ENCODE results near the gene SFXN3.

The SFXN3 gene

DNA sequence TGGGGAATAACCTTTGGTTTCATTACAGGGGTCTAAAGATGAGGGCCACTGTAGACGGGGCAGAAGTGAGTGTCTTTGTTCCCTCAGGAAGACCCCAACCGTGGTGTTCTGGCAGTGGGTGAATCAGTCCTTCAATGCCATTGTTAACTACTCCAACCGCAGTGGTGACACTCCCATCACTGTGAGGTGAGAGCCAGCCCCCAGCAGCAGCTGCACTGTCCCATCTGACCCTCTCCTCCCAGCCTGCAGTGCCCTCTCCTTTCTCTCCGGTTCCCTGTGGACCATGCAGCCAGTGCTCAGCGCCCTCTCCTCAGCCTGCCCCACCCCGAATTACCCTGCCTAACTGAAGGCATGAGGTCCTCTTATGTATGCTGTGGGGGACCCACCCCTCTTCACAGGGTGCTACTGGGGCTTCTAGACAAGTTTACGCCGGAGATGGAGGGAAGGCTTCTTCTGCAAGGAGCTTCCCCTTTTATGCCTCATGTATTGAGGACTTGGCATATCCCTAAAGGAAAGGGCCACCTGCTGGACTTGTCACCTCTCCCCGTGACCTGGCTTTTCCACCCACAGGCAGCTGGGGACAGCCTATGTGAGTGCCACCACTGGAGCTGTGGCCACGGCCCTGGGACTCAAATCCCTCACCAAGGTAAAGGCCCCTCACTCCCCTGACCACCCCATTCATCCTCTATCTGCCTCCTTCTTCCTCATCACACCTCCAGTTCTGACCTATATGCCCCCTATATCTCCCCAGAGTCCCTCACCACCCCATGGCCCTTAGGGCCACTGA lies 5.1 kb downstream of the SFXN3 start:
- DNase-seq (ENCODE audit: low read depth): no peak

DNA sequence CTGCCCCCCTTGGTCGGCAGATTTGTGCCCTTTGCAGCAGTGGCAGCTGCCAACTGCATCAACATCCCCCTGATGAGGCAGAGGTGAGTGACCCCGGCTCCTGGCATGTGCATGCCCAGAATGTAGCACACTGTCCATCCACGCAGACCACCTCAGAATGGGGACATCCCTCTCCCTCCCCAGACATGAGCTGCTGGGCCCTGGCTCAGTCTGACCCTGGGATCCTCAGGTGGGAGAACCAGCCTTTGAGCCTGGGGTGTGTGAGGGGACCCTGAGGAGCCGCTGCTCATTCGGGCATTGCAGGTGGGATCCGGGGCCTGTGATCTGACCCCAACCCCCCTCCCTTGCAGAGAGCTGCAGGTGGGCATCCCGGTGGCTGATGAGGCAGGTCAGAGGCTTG lies 5.7 kb downstream of the SFXN3 start:
- DNase-seq (ENCODE audit: low read depth): no peak

- DNase-seq (ENCODE audit: low read depth): no peak
These were observed 7.5 kb downstream of the SFXN3 start for GRCh38 chr10:101038484-101038883.

DNA sequence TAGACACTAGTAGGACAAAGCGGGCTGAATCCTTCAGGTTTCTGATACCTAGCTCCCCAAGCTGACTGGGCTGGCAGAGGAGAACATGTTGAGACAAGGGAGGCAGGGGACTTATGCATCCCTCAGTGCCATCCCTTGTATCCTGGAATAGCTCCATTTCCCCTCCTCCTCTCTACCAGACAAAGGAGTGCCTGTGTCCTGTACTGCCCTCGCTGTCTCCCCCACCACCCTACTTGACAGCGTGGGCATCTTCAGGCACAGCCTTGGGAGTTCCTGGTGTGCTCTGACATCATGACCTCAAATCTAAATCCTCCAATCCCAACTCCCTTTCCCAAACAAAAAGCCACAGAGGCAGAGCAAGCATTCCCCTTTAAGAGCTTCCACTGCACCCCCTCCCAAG lies 9.0 kb downstream of the SFXN3 start:
- DNase-seq (ENCODE audit: low read depth): no peak

DNA sequence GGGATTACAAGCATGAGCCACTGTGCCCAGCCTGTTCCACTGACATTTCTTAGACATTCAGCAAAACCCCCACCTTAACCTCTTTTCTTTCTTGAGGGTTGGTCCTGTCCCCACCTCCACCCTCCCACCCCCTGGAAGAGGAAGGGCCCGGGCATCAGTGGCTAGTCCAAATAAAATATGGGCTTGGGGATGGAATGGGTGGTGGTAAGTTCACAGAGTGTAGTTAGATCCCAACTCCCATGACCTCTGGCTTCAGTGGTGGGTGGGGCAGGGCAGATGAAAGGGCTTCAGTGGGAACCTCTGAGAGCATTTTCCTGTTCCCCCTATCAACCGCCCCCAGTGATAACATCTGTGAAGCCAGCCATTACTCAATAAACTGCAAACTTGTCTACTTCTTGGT lies 9.8 kb downstream of the SFXN3 start:
- no peak for DNase-seq (ENCODE audit: low read depth)

DNA sequence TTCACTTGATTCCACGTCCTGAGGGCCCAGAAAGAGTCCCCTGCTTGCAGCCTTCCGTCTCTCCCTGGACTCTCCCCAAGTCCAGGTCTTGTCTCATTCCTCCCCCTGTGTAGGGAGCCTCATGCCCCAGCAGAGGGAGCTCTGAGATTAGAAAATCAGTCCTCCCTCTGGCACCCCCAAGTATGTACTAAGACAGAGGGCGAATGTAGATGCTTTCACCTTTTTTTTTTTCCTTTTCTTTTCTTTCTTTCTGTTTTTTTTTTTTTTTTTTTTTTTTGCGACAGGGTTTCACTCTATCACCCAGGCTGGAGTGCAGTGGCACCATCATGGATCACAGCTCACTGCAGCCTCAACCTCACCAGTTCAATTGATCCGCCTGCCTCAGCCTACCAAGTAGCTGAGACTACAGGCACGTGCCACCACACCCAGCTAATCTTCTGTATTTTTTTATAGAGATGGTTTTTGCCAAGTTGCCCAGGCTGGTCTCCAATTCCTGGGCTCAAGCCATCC lies 10.3 kb downstream of the SFXN3 start:
- peak; percentile 65 for DNase-seq (ENCODE audit: low read depth)

DNA sequence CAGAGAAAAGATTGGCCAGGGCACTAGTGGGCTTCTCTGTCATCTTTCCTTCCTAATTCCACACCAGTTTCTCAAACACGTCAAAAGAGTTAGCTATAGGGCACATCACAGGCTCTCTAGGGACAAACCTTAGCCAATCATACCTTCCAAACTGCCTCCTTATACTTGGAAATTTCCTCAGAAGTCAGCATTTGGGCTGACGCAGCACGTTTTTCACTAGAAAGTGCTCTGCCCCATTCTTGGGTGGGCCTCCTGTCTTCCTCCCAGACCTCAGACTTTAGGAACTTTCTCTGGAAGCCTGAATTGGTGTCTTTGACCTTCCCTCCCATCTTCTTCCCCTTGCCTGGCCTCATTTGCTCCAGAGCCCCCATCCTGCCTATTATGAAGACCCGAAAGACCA lies 11.1 kb downstream of the SFXN3 start:
- no peak for DNase-seq (ENCODE audit: low read depth)

DNA sequence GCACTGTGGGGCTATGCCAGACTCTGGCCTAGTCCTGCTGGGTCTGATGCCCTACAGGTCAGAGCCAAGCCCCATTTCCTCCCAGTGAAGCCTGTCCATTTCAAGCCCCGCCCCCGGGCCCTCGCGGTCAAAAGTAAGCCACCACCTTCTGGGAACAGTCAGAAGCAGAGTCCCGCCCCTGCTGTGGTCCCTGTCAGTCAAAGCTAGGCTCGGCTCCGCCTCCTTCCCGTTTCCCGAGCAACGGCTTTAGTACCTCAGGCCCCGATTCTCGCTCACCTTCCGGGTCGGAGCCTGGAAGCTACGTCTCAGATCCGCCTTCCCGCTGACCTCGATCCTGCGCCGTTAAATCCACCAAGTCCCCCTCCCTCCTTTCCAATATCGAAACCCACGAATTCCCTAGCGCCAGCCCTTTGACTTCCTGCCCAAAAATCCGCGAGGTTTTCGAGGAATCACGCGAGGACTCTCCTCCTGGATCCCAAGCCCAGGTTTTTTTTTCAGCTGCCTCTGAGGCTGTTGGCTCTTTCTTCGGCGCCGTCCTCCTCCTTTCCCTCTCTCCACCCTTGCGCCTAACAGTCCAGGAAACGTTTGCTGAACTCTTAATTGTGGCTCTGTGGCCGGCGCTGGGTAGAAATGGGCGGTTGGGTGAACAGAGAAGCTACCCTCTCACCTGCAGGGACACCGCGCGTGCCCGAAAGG lies 11.8 kb downstream of the SFXN3 start:
- DNase-seq (ENCODE audit: low read depth): peak; percentile 66

DNA sequence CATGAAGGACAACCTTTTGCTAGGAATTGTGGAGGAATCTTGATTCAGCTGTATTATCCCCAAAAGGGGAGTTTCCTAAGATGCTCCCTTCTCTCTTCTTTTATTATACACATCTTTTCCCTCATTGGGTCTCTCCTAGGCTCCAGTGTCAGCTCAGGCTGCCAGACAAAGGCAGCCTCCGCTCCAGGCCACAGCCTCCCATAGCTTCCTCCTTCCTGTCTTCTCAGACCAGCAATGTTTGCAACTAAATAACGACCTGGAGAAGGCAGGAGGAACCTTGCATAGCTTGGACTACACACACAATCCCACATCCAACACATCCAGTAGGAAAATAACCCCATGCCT lies 12.3 kb downstream of the SFXN3 start:
- DNase-seq (ENCODE audit: low read depth): no peak

GRCh38 chr10:101044117-101044516 lies 13.1 kb downstream of the SFXN3 start:
- DNase-seq (ENCODE audit: low read depth): no peak

GRCh38 chr10:101046332-101047238 lies 15.6 kb downstream of the SFXN3 start:
- DNase-seq (ENCODE audit: low read depth): no peak

- DNase-seq (ENCODE audit: low read depth): no peak
These were observed 16.2 kb downstream of the SFXN3 start for GRCh38 chr10:101047268-101047667.

- no peak for DNase-seq (ENCODE audit: low read depth)
These were observed 17.2 kb downstream of the SFXN3 start for GRCh38 chr10:101047961-101048892.

DNA sequence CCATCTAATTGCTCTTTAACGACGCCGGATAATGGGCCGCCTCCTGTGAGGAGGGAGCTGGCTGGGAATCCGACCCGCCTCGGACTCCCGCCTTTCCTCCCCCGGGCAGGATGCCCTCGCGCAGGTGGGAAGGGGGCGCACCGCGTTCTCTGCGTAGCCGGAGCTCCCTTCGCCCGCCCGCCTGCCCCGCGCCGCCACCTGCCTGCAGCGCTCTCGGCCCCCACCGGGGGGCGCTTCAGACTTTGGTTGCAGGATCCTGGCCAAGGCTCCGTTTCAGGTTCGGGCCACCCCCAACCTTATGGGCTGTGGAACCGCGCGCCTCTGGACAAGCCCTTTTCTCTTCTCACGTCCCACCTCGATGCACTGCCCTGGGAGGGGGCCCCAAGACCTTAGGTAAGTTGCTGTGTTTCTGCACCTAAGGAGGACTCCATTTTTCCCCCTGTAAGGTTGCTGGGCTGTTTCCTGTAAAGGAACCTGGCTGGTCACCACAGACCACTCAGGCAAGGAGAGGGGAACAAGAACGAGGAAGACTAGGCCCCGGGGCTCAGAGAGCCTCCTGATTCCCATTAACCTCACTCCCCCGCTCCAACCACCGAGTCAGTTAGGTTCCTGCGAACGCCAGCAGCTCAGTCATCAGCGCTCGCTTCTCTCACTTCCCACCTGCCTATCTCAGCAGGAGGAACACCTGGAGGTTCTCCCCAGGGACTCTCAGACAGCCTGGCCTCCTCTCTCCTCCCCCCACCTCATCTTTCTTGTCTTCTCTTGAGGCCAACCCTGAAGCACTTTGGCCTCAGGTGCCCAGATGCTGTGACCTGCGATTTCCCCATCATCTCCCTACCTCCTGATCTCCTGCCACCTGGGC lies 19.4 kb downstream of the SFXN3 start:
- peak; percentile 70 for DNase-seq (ENCODE audit: low read depth)

- no peak for DNase-seq (ENCODE audit: low read depth)
These were observed 21.3 kb downstream of the SFXN3 start for GRCh38 chr10:101052285-101052684.

- DNase-seq (ENCODE audit: low read depth): no peak
These were observed 22.5 kb downstream of the SFXN3 start for GRCh38 chr10:101053516-101053915.

GRCh38 chr10:101054351-101054750 lies 23.3 kb downstream of the SFXN3 start:
- no peak for DNase-seq (ENCODE audit: low read depth)

DNA sequence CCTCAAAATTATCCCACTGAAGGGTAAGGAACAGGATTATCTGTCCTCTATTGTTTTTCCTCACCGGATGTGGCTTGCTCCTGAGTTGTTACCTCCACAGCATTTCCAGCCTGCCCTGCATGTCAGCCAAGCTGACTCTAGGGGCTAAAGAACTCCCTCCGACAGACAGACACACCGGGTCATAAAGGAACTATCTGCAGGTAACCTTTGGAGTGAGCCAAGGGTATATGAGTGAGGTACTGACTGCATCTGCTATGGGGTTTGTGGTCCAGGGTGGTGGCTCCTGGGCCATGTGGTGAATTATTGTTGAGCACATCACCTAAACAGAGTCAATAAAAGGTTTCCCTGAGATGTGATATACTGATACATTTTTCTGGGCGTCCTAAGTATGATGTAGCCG lies 23.8 kb downstream of the SFXN3 start:
- no peak for DNase-seq (ENCODE audit: low read depth)

- DNase-seq (ENCODE audit: low read depth): no peak
These were observed 24.4 kb downstream of the SFXN3 start for GRCh38 chr10:101055411-101055810.

Data from T follicular helper cell (primary cell).